Ovary (tissue), 9 donors: ENCODE measurements around the gene AVEN. TPM values are rescaled to one million over a fixed set of nuclear protein-coding genes. Genes with fewer than 3 reads are reported as not detected.

Source experiments
- DNase-seq, 5 donors: peaks; one replicate each; pipeline ENCODE4 v3.0.0-alpha.2; 2019 to 2020
- H3K27ac ChIP-seq, 2 donors: fragments of 200-600 bp; one replicate each; pipeline versions ENCODE4 v1.5.1 to v1.8.0; 2019 to 2022
- H3K27me3 ChIP-seq: fragments of 200-600 bp; one replicate; pipeline ENCODE4 v1.8.0; 2022
- H3K36me3 ChIP-seq: fragments of 200-600 bp; sonication (generic); one replicate; pipeline ENCODE4 v1.5.1; 2019
- H3K4me1 ChIP-seq: one replicate; pipeline ENCODE4 v1.8.1; 2013; ENCODE audit warnings: mild to moderate bottlenecking, moderate library complexity; ENCODE audit not compliant: insufficient read depth
- H3K4me3 ChIP-seq: fragments of 200-600 bp; sonication (generic); one replicate; pipeline ENCODE4 v1.5.1; 2017
- H3K9me3 ChIP-seq, 2 donors: fragments of 200-600 bp in 1 of 2; sonication (generic) in 1 of 2; one replicate each; pipeline versions ENCODE4 v1.5.1 to v1.8.1; 2013 to 2019; ENCODE audit warnings: mild to moderate bottlenecking in 1 of 2, moderate library complexity in 1 of 2
- CTCF ChIP-seq, 3 donors: fragments of 450-650 bp in 2 of 3; fragments of 200-600 bp in 1 of 3; IDR thresholded peaks; one replicate each; pipeline versions ENCODE4 v1.5.1 to v1.8.0; 2016 to 2022; ENCODE audit warnings: antibody characterized with exemption in 3 of 3, mild to moderate bottlenecking in 1 of 3
- EP300 ChIP-seq: sonication (generic); formaldehyde crosslinking; IDR thresholded peaks from one replicate; pipeline ENCODE4 v1.6.1; 2017; ENCODE audit warnings: antibody characterized with exemption
- POLR2A ChIP-seq: fragments of 450-650 bp; IDR thresholded peaks from one replicate; pipeline ENCODE4 v1.6.1; 2017; ENCODE audit warnings: antibody characterized with exemption, mild to moderate bottlenecking, moderate library complexity
- WGBS, 3 donors: extraction: QIAGEN DNeasy Blood & Tissue Kit in 1 of 3; methylation state at CpG; one replicate each; pipeline versions ENCODE4 v1.1.5 to v1.1.7; 2013 to 2017; 5-methylcytosine and 5-hydroxymethylcytosine counted together
- intact Hi-C, 4 donors: fragments of 100-400 bp; cut with DNase I; formaldehyde crosslinking; loops; one replicate each; pipeline versions ENCODE4 v1.11.0 to v1.15.1; 2022 to 2023
- polyA plus RNA-seq, 2 donors: library from polyadenylated mRNA; stranded (reverse); fragments of 200-250 nt in 1 of 2; fragments of 350-450 nt in 1 of 2; fragmentation: Illumina TruSeq in 1 of 2; extraction: RNeasy Lipid Tissue Mini Kit (QIAGEN cat#74804) in 1 of 2; gene quantifications; one replicate each; pipeline ENCODE4 v1.2.3, GENCODE V29; 2013 to 2014
- total RNA-seq, 7 donors: library from RNA; depleted of rRNA in 2 of 7; stranded (reverse); fragments of >200 nt in 2 of 7; fragmentation: NEBNext Ultra II Directional in 3 of 7; extraction: Animal tissue kit (Norgen Biotek cat#: 25700) in 3 of 7; gene quantifications; one replicate each; pipeline versions ENCODE4 v1.1.0 to v1.2.4, GENCODE V29; 2016 to 2023
- donor health status: DM: no; HTN: no; CAD: no; lungs with moderate emphysema.
- donor health status: DM: no; HTN: no; CAD: no.
- donor health status: Bipolar disorder and iron deficiency.
- donor health status: DM: yes; HTN: yes; CAD: no.
- donor health status: DM: no; HTN: no; CAD: no.
- donor health status: DM: yes; HTN: yes; CAD: no.

AVEN gene
- total and polyA plus RNA-seq, 9 donors = 9.0 to 20.9 (median 11.5) TPM

- no peaks in the 10 kb centered on the region for H3K9me3 ChIP-seq
- no peak overlapping the region for H3K4me3 ChIP-seq
- H3K27me3 ChIP-seq = no peaks in the 10 kb centered on the region
- no peaks in the 10 kb centered on the region for H3K4me1 ChIP-seq
- no peak overlapping the region for H3K27ac ChIP-seq
- DNase-seq = peak in 1 of 5 donors; percentile 14
- intact Hi-C loops = no loop called here
- 76 to 81% (median 76%) methylated on average over 11 of the region's 11 CpGs for WGBS, 3 donors
- no peak for TF ChIP-seq EP300
- no peak for TF ChIP-seq CTCF (IDR thresholded peaks at IDR 0.05)
- no peak for TF ChIP-seq POLR2A
- H3K36me3 ChIP-seq = no peaks in the 10 kb centered on the region
Observed at GRCh38 chr15:33915571-33916407, 123.2 kb downstream of the AVEN start.

- H3K27ac ChIP-seq = no peak overlapping the region
- H3K36me3 ChIP-seq = no peaks in the 10 kb centered on the region
- H3K4me3 ChIP-seq = no peak overlapping the region
- TF ChIP-seq POLR2A = no peak
- no peak for TF ChIP-seq CTCF (IDR thresholded peaks at IDR 0.05)
- TF ChIP-seq EP300 = no peak
- 83 to 94% (median 87%) methylated on average over 1 of the region's 1 CpG for WGBS, 3 donors
- no peaks in the 10 kb centered on the region for H3K27me3 ChIP-seq
- H3K9me3 ChIP-seq = no peaks in the 10 kb centered on the region
- no peaks in the 10 kb centered on the region for H3K4me1 ChIP-seq
- DNase-seq = no peak
- intact Hi-C loops = no loop called here
Observed at GRCh38 chr15:33913459-33913858, 125.5 kb downstream of the AVEN start.

- Histone ChIP-seq H3K4me3 (no peak overlapping the region), H3K27me3 (no peaks in the 10 kb centered on the region), H3K27ac (no peak overlapping the region), H3K4me1 (no peaks in the 10 kb centered on the region), H3K9me3 (no peaks in the 10 kb centered on the region), H3K36me3 (no peaks in the 10 kb centered on the region)
- DNase-seq = no peak
- intact Hi-C loops = no loop called here
- TF ChIP-seq POLR2A = no peak
- TF ChIP-seq EP300 = no peak
- TF ChIP-seq CTCF (IDR thresholded peaks at IDR 0.05) = no peak
Observed at GRCh38 chr15:33912326-33912725, 126.7 kb downstream of the AVEN start.

GRCh38 chr15:33910741-33911140, 128.3 kb downstream of the AVEN start:
- H3K27me3 ChIP-seq = no peaks in the 10 kb centered on the region
- no peak for DNase-seq
- no peak overlapping the region for H3K27ac ChIP-seq
- no peaks in the 10 kb centered on the region for H3K4me1 ChIP-seq
- 71 to 86% (median 85%) methylated on average over 3 of the region's 3 CpGs for WGBS, 3 donors
- no peaks in the 10 kb centered on the region for H3K9me3 ChIP-seq
- no peak overlapping the region for H3K4me3 ChIP-seq
- intact Hi-C loops = no loop called here
- H3K36me3 ChIP-seq = no peaks in the 10 kb centered on the region
- TF ChIP-seq POLR2A = no peak
- no peak for TF ChIP-seq CTCF (IDR thresholded peaks at IDR 0.05)
- no peak for TF ChIP-seq EP300
